Skeletal muscle tissue (tissue), 4 donors: ENCODE data around the gene GAMT. TPM values are rescaled to one million over a fixed set of nuclear protein-coding genes. Genes with fewer than 3 reads are reported as not detected.
"Not testable (repeated sequence)": the region's sequence is repeated elsewhere in the genome, so short reads cannot be mapped to it uniquely, and the experiment has no call there.

Experiments used
- H3K27ac ChIP-seq: one replicate; pipeline ENCODE4 v1.7.0; 2013; ENCODE audit warnings: mild to moderate bottlenecking, low read depth, low read length, inconsistent platforms
- H3K27me3 ChIP-seq, 3 donors: one replicate each; pipeline ENCODE4 v1.7.0; 2013; ENCODE audit warnings: low read length in 3 of 3; ENCODE audit not compliant: control insufficient read depth in 3 of 3, insufficient read depth in 3 of 3
- H3K36me3 ChIP-seq, 3 donors: one replicate each; pipeline ENCODE4 v1.7.0; 2013; ENCODE audit warnings: low read length in 3 of 3; ENCODE audit not compliant: control insufficient read depth in 3 of 3, insufficient read depth in 3 of 3
- H3K4me1 ChIP-seq, 3 donors: one replicate each; pipeline ENCODE4 v1.7.0; 2013; ENCODE audit warnings: low read length in 3 of 3, mild to moderate bottlenecking in 3 of 3; ENCODE audit not compliant: control insufficient read depth in 3 of 3, insufficient read depth in 3 of 3
- H3K4me3 ChIP-seq, 3 donors: one replicate each; pipeline ENCODE4 v1.7.0; 2013; ENCODE audit warnings: low read length in 3 of 3
- H3K9ac ChIP-seq, 3 donors: one replicate each; pipeline ENCODE4 v1.7.0; 2013; ENCODE audit warnings: low read length in 3 of 3, mild to moderate bottlenecking in 3 of 3, moderate library complexity in 2 of 3, low read depth in 1 of 3
- H3K9me3 ChIP-seq, 3 donors: one replicate each; pipeline ENCODE4 v1.7.0; 2013; ENCODE audit warnings: low read length in 3 of 3; ENCODE audit not compliant: control insufficient read depth in 3 of 3
- total RNA-seq: library from RNA; depleted of rRNA; stranded (reverse); fragments of >200 nt; gene quantifications from one replicate; pipeline ENCODE4 v1.2.3, GENCODE V29; 2014
- donor health status: Osteomylitis.

Gene GAMT
- total RNA-seq, 1 donor from 2014 or later: 101 TPM

GRCh38 chr19:1425102-1425837 is 23.9 kb upstream of the GAMT start:
- Histone ChIP-seq H3K27me3 (no peaks in the 10 kb centered on the region), H3K9ac (no peak overlapping the region), H3K9me3 (no peaks in the 10 kb centered on the region), H3K4me3 (no peak overlapping the region), H3K36me3 (peaks cover 73 to 78% (median 74%) of the 10 kb centered on the region in 3 donors), H3K4me1 (peaks cover 0 to 8% (median 5%) of the 10 kb centered on the region in 3 donors), H3K27ac (no peak overlapping the region)

DNA sequence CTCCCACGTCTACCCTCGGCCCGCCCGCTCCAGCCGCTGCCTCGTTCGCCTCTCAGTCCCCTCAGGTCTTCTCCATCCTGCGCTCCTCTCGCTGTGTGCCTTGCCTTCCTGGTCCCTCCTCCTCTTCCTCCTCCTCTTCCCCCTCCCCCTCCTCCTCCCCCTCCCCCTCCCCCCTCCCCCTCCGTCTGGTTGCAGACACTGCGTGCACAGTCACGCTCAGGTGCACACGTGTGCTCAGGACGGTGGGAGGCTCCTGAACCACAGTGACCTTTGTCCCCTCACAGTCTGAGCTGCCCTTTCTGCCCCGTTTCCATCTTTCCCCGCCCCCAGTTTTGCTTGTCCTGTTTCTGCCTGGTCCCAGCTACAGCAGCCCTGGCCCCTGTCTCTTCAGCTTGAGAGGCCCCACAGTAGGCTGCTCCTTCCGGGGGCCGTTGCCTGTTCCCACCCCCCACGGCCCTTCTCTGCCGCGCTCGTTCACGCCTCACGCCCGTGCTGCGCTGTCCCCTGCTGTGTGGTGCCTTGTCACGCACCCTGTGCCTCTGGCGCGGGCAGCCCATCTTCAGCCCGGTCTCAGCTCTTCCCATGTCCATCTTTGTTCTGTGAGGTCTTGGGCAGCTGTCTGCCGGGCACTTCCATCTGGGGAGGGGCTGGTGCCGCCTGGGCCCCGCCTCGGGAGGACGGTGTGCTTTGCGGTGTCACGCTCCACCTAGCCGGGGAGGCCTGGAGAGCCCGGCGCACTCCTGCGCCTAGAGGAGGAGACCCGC is 23.0 kb upstream of the GAMT start:
- Histone ChIP-seq H3K4me3 (no peak overlapping the region), H3K9ac (no peak overlapping the region), H3K27me3 (no peaks in the 10 kb centered on the region), H3K9me3 (no peaks in the 10 kb centered on the region), H3K36me3 (peaks cover 69 to 77% (median 70%) of the 10 kb centered on the region in 3 donors), H3K4me1 (peaks cover 0 to 13% (median 10%) of the 10 kb centered on the region in 3 donors), H3K27ac (no peak overlapping the region)

DNA sequence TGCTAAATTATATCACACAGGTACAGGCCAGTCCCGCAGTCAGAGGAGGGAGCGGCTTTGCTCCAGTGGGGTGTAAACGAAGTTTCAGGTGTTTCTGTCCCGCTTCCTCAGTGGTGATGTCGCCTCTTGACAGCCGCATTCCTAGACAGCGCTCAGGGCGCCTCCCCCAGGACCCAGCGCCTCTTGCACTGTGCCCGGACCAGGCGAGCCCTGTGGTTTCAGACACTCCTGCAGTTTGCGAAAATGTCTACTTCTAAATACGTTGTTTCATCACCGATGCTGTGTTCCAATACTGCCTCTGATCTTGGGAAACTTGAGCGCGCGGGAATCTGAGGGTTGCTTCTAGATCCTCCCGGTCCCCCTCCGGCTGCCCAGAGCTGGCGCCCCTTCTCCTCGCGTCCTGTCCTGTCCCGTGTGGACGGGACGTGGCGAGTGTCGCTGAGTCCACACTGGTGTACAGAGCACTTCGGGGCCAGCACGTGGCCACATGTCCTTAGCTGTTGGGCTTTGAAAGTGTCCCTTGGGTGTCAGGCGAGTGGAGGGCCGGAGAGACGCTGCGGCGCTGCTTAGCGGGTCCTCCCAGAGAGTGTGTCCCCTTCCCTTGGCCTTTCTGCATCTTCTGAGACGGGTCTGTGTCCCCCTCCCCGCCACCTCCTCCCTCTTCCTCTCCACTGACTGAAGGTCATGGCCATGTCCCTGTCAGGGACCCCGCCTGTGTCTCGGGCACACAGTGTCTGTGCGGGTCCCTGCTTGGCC is 22.3 kb upstream of the GAMT start:
- no peak overlapping the region for H3K27ac ChIP-seq
- no peaks in the 10 kb centered on the region for H3K9me3 ChIP-seq

DNA sequence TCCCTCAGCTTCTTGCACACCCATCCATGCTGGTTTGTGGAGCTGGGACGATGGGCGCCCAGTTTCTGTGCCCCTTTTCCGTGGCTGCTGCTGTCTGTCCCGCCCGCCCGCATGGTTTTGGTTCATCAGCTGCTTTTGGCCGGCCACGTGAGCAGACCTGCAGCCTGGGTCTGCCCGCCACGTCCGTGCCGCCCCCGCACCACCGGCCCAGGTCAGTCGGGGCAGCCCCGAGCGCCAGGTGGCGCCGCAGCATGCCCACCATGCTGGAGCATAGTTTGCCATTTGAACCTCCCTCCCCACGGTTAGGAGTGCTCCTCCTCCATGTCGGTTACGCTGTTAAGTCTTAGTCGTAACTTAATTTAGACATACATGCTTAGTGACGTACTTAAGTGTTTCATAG is 21.6 kb upstream of the GAMT start:
- no peak overlapping the region for H3K27ac ChIP-seq

More for the DNA sequence above, 22.3 kb upstream of the GAMT start:
- H3K27me3 ChIP-seq: no peaks in the 10 kb centered on the region
- H3K4me1 ChIP-seq: peaks cover 4 to 20% (median 18%) of the 10 kb centered on the region in 3 donors
- H3K9ac ChIP-seq: no peak overlapping the region
- no peak overlapping the region for H3K4me3 ChIP-seq
- peaks cover 67 to 76% (median 69%) of the 10 kb centered on the region in 3 donors for H3K36me3 ChIP-seq

GRCh38 chr19:1422360-1422759 is 21.0 kb upstream of the GAMT start:
- H3K4me3 ChIP-seq: no peak overlapping the region
- no peak overlapping the region for H3K9ac ChIP-seq
- H3K9me3 ChIP-seq: no peaks in the 10 kb centered on the region
- peaks cover 64 to 69% (median 65%) of the 10 kb centered on the region in 3 donors for H3K36me3 ChIP-seq
- H3K27ac ChIP-seq: no peak overlapping the region
- peaks cover 15 to 33% (median 30%) of the 10 kb centered on the region in 3 donors for H3K4me1 ChIP-seq
- no peaks in the 10 kb centered on the region for H3K27me3 ChIP-seq

More for the DNA sequence above, 21.6 kb upstream of the GAMT start:
- H3K36me3 ChIP-seq: peaks cover 68 to 73% (median 68%) of the 10 kb centered on the region in 3 donors
- H3K9ac ChIP-seq: no peak overlapping the region
- H3K27me3 ChIP-seq: no peaks in the 10 kb centered on the region
- H3K9me3 ChIP-seq: no peaks in the 10 kb centered on the region
- peaks cover 9 to 27% (median 25%) of the 10 kb centered on the region in 3 donors for H3K4me1 ChIP-seq
- H3K4me3 ChIP-seq: no peak overlapping the region

DNA sequence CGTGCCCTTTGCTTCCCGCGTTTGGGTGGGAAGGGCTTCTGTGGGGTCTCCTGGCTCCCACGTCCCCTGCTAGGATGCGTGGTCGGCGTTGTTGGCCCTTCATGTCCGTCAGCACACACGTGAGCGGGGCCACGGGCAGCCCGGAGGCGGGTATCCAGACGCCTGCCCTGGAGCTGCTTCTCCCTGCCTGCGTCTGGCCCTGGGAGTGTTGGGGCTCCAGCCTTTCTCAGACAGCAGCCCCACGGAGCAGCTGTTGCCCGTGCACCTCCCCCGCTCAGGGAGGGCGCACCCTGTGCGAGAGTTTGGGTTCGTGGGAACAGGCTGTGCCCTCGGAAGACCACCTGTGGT is 20.6 kb upstream of the GAMT start:
- H3K27ac ChIP-seq: no peak overlapping the region
- H3K4me3 ChIP-seq: no peak overlapping the region
- H3K36me3 ChIP-seq: peaks cover 63 to 69% (median 63%) of the 10 kb centered on the region in 3 donors
- no peaks in the 10 kb centered on the region for H3K27me3 ChIP-seq
- H3K4me1 ChIP-seq: peaks cover 19 to 36% (median 35%) of the 10 kb centered on the region in 3 donors
- H3K9ac ChIP-seq: no peak overlapping the region
- H3K9me3 ChIP-seq: no peaks in the 10 kb centered on the region

DNA sequence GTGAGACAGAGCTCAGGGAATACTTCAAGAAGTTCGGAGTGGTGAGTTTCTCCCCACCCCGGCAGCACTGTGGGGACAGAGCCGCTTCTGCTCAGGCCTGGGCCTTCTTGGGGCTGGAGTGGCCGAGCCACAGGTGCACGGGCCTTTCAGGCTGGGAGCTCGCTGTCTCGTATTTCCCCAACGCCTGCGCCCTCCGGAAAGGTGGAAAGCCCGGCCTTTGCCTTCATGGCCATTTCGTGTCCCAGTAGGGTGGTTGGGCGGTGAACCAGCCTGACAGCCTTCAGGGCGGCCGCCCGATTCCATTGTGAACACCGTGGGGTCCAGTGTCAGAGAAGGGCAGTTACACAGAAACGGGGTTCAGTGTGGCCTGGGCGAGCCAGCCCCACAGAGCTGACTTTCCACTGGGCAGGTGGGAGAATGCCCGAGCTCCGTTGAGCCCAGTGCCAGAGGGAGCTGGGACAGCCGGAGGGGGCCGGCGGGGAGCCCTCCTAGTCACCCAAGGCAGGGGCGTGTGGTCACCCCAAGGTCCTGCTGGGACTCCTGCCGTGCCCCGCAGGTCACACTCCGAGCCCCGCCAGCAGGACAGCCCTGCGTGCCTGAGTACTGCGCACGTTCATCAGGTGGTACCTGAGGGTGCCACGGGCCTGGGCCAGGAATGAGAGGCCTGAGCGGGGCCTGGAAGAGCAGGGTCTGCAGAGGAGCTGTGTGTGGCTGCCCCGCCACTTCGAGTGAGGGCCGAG is 20.0 kb upstream of the GAMT start:
- Histone ChIP-seq H3K4me1 (peaks cover 24 to 41% (median 40%) of the 10 kb centered on the region in 3 donors), H3K9me3 (no peaks in the 10 kb centered on the region), H3K27me3 (no peaks in the 10 kb centered on the region), H3K27ac (no peak overlapping the region), H3K4me3 (no peak overlapping the region), H3K36me3 (peaks cover 59 to 67% (median 63%) of the 10 kb centered on the region in 3 donors), H3K9ac (no peak overlapping the region)

- H3K27me3 ChIP-seq: no peaks in the 10 kb centered on the region
- no peak overlapping the region for H3K4me3 ChIP-seq
- H3K27ac ChIP-seq: no peak overlapping the region
- peaks cover 32 to 48% (median 48%) of the 10 kb centered on the region in 3 donors for H3K4me1 ChIP-seq
- H3K36me3 ChIP-seq: peaks cover 56 to 59% (median 57%) of the 10 kb centered on the region in 3 donors
- H3K9ac ChIP-seq: no peak overlapping the region
- no peaks in the 10 kb centered on the region for H3K9me3 ChIP-seq
These were observed 19.2 kb upstream of the GAMT start for GRCh38 chr19:1420590-1420989.

DNA sequence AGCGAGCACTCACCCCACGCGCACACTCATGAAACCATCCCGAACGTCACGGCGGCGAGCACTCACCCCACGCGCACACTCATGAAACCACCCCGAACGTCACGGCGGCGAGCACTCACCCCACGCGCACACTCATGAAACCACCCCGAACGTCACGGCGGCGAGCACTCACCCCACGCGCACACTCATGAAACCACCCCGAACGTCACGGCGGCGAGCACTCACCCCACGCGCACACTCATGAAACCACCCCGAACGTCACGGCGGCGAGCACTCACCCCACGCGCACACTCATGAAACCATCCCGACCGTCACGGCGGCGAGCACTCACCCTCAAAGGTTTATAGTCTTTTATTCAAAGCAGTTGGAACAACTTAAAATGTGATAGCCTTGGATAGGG is 18.7 kb upstream of the GAMT start:
- H3K27ac ChIP-seq, H3K9ac ChIP-seq, H3K9me3 ChIP-seq, H3K27me3 ChIP-seq, H3K4me3 ChIP-seq: not testable (repeated sequence)
- peaks cover 37 to 54% (median 53%) of the 10 kb centered on the region in 3 donors for H3K4me1 ChIP-seq
- H3K36me3 ChIP-seq: peaks cover 51 to 54% (median 54%) of the 10 kb centered on the region in 3 donors
